CD4-positive, alpha-beta T cell treated with Interferon gamma for 1 hour (primary cell): ENCODE data around the gene SLC25A26.

Source experiments
- DNase-seq: peaks from one replicate; pipeline ENCODE4 v3.0.0-alpha.2; 2020

Gene SLC25A26

DNA sequence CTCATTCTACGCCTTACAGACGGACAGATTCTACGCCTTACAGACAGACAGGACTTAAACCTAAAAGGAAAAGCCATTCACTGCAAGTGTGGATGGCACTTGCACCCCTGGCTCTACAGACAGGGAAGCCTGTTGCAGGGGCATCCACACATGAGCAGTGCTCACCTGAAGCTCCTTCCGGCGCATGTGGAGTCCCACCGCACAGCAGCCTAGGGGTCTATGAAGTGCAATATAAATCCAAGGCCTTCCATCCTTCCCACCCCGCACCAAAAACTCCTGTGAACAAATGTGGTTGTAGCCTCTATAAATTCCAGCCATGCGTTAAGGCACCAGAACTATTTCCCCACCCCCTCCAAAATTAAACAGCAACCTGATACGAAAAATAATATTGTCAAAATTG is 158.8 kb downstream of the SLC25A26 start:
- DNase-seq = no peak

DNA sequence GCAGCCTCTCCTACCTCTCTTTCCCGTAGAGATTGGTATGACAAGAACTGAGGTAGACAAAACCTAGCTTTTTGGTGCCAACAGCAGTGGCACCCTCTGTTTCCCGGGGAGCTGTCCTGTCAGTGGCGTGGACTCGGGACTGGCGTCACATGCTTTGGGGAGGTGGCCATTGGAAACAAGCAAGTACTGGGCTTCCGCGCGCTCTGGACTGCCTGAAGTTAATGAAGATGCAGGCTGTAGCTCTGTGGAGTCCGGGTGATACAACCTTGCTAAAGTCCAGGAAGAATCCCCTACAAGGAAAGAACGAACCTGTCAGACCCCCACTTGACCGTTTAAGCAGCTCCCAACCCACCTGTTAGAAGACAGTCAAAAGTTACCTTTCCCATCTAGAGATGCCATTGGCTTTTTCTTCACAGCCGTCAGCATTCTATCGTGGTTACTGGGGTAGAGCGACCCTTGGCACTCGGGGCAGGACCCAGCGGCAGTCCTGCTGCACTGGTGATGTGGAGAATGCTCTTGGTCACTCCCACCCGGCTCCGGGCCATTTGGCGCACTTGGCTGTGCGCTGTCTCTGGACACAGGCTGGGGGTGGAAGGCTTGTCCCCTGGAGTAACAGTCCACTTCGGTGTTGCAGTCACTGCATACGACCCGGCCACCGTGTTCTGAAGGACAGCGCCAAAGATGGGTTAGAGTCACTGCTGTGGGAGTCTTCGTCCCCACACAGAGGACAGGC is 159.6 kb downstream of the SLC25A26 start:
- DNase-seq = no peak

DNA sequence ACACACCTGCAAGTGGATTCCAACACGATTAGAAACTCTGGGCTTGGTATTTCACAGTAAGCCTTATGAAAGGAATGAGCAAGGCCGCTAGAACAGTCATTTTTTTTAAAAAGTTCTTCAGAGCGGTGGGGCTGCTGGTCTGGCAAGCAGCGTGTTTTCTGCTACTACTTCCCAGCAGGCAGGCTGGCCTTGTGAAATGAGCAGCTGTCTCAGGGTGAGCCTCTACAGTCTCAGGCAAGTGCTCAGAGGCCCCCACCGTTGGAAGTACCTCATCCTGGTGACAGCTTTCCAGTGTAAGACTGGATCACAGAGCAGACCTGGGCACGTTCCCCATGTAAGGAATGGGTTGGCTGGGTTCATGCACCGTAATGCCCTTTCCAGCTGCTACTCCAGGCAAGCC is 160.8 kb downstream of the SLC25A26 start:
- DNase-seq = no peak

DNA sequence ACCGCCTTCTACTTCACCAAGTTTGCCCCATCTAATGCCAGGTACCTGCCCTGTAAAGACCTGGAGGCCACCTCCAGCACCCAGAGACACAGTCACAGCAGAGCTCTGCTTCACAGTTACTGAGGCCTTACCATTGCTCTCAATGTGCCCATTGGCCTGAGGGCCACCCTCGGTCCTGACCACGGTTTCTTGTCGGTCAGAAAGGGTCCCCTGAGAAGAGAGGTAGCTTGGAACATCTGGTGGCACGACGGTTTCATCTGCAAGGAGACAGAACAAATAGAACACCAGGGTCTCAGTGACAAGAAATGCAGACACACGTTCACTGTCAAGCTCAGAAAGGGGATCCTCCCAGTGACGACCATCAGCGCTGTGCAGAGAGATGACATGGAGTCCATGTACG is 161.3 kb downstream of the SLC25A26 start:
- DNase-seq = no peak

DNA sequence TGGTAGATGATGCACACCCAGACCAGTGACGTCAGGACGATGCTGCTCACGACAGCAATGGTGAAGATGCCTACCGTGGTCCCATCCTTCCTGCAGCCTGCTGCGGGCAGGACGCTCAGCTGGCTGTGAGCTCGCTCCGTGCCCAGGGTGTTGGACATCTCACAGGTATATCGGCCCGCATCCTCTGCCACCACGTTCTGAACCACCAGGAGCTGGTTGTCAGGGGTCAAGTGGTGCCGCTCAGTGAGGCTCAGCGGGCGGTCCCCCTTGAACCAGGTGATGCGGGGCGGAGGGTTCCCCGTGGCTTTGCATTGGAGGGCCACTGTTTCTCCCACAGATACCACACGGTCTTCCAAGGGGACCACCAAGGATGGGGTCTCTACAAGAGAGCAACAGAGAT is 162.2 kb downstream of the SLC25A26 start:
- no peak for DNase-seq

DNA sequence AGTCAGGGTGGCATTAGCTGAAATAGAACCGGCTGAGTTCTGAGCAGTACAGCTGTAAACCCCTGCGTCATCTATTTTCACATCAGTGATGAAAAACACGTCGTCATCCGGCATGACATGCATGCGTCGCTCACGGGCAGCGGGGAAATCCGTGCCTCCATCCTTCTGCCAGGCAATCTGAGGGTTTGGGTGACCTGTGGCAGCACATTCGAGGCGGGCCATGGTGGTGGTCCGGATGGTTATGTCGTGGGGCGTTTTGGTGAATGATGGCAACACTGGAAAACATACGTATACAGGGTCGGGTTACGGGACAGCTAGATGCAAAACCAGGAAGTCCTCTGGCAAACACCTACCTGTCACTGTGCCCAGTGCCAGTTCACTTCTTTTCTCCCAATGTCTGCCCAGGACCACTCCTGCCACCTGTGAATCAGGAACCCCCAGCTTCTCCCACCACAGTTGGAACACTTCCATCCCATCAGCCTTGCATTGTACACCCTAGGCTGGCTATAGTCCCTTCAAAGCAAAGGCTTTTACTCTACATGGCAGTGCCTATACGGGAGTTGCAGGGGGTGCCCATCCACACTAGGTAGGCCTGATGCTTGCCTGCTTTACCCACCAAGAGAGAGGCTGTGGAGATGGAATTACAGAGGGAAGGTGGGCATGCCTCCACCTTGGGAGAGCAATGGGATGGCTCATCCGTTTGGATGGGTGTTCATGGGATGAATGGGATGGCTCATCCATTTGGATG is 163.4 kb downstream of the SLC25A26 start:
- no peak for DNase-seq

DNA sequence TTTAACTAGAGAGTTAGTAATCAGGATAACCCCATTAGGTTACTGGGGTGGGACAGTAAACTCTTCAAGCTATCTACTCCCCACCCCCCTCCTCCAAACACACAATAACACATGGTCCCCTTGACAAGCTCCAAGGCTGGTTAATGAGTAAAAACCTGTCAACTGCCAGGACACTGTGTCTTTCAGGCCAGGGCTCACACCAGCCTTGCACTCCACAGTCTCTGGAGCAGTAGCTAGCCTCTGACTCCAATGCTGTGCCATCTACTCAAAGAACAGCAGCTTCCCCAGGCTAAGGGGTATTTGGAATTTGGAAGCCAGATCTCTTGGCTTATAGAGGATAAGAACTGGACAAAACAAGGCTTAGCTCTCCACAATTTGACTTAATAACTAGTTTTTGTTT is 164.3 kb downstream of the SLC25A26 start:
- DNase-seq = no peak

DNA sequence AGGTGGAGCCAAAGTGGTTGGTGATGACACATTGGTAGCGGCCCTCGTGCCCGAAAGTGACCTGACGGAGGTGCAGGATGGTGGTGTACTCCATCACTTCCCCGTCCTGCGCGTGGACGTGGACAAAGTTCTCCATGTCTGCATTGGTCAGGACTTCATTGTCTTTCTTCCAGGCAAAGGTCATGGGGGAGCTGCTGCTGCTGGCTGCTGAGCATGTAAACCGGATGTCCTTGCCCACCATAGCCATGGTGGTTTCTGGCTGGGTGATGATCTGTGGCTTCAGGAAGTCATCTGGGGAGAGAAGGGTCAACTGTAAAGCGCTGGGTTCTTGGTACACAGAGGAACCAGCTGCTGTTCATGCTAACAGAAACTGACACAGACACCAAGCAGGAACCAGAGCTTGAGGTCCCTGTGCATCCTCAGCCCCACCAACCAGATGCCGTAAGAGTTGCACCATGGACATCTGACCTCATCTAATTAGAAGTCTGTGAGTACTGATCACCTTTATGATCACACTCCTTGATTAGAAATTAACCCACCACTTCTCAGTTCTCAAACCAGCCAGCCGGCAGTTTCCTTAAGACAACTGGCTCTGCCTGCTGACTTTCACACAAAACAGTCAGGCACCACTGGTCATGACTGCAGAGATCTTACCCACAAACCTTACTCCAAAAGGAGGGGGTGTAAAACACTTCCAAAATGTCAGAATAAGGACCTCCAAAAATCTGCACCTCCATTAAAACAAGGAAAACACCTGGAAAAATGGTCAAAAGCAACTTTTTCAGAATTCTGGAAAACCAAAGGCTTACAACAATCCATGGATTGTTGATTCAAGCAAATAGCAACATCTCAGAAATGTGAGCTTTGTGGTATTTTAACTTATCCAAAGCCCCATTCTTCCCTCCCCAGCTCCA is 165.5 kb downstream of the SLC25A26 start:
- no peak for DNase-seq

DNA sequence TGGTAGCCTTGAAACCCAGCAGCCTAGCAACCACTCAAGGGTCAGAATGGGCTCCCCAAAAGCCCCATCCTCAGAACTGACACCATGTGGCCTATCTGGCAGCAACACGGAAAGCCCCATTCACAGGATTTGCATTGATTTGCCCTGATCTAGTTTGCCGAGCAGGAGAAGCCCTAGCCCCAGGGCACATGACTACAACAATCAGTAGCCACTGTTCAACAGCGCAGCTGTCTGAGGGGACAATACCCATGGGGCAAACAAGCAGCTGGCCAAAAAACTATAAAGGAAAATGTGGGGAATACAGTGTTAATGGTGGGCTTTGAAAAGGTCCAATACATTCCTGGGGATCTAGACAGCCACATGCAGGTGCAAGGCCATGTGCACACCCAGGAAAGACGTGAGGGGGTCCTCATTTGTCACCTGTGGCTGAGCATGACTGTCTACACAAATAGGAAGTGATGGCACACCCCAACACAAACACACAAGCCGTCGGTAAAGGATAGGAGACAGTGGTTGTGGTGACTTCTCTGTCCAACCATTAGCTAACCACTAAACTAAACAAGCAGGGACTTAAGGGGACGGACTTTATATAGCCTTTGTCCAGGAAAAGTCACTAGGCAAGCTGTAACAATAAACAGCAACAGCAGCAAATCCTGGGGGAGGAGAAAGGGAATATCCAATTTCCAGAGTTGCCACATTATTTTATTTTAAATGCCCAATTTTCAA is 166.3 kb downstream of the SLC25A26 start:
- DNase-seq = no peak

DNA sequence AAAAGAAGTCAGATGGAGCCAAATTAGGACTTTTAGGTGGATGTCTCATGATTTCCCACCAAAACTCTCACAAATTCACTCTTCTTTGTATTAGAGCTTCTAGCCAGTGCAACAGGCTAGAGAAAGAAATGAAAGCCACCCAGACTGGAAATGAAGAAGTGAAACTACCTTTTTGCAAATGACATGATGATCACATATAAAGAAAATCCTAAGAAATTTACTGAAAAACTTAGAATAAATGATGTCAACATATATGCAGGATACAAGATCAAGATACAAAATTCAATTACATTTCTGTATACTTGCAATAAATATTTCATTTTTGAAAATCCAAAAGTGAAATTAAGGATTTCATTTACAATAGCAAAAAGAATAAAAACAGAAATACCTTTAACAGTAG is 169.2 kb downstream of the SLC25A26 start:
- DNase-seq = no peak

DNA sequence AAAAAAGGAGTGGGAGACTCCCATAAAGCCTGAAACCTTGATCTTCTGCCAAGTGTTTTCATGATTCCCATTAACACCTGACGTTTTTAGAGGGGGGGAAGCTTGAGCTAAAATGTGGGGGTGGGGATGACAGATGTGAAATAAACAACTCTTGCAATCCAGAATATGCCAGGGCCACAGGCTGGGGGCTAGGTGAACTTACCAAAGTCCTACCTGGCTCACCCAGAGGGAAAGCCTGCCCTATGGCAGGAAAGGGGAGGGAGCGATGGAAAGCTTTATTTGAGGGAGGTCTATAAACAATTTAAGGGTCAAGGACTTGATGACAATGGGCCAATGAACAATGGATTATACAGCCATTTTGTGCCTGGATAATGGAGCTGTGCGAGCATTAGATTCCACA is 171.7 kb downstream of the SLC25A26 start:
- DNase-seq = no peak

DNA sequence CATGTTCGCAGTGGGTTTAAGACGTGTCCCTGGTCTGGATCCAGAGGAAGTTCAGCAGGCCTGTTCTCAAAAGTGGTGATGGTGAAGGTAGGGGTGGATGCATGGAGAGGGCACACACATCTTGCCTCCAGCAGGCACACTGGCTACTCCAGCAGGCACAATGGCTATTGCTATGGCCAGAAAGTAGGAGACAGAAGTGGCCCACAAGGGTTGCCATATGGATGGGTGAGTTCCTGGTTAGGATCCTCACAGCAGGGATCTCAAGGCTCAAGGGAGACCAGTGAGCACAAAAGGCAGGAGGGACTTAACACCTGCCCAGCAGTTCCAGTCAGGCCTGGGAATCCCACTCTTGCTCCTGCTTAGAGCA is 172.1 kb downstream of the SLC25A26 start:
- no peak for DNase-seq

DNA sequence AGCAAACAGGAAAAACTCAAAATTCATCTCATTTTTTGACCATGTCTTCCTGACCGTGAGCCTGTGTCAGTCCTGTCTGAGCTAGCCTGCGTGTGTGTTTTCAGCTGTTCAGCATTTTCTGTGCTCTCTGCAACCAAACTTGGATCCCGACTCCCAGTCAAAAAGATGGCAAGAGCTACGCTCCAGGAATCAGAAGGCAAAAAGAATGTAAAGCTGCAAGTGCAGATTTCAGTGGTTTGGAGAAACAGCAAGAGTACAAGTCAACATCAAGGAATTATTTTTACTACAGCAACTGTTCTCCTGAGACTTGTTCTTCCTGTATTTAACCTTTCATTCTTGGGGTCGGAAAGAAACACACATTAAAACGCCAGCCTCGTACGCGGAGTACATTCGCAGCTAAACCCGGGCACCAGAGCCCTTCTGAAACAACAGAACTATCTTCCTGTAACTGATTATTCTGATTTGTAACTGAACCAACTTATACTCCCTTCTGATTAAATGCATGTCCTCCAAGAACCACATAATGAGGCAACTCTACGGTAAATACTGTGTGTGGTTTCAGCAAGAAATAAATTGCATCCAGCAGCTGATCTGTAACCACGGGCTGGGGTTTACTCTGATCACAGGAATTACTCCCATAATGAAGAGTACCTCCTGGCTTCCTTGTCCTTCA is 172.7 kb downstream of the SLC25A26 start:
- no peak for DNase-seq

DNA sequence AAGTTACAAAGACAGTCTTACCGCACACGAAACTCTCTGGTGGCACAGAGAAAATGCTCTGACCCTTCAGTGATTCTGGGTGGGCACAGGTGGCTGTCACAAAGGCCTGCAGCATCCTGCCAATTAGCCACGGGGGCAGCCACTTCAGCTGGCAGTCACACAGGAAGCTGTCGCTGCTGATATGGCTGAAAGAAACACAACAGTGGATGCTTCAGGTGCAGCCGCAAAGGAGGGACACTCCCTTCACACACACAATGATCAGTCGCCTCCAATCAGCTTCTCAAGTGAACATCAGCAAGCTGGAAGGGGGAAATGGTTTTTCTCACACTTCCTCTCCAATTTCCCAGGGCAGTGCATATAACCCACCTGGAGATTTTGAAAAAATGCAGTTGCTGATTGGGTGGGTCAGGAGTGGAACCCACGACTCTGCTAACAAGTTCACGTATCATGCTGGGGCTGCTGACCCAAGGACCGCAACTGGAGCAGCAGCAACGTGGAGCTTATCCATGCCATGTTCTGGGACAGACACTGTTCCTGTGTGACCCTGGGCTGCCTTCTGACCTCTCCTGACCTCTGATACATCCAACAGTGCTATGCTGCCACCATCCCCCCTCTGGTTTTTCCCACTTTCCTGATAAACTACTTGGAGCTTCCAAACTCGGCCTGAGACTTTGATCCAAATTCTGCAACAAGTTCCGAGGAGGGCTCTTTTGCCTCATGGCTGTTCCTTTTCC is 173.4 kb downstream of the SLC25A26 start:
- peak; percentile 67 for DNase-seq

DNA sequence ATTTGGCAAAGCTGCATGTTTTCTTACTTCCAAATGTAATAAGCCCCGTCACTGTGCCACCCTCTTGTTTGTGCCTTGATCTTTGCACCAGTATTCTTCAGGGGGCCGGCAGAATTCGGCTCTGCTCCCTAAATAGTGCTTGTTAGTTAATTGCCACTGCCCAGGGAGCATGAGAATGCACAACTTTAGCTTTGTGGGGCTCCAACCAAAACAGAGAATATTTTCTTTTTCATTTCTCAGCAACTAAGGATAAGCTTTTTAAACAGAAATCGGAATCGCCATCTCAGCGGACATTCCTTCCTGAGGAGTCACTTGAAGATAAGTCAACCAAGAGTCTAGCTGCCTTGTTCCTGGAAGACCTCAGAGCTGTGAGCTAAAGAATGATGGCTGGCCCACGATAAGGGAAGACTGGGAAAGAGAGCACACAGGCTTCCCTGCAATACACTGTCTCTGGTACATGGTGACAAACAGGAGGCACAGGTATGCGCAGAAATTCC is 174.0 kb downstream of the SLC25A26 start:
- no peak for DNase-seq

DNA sequence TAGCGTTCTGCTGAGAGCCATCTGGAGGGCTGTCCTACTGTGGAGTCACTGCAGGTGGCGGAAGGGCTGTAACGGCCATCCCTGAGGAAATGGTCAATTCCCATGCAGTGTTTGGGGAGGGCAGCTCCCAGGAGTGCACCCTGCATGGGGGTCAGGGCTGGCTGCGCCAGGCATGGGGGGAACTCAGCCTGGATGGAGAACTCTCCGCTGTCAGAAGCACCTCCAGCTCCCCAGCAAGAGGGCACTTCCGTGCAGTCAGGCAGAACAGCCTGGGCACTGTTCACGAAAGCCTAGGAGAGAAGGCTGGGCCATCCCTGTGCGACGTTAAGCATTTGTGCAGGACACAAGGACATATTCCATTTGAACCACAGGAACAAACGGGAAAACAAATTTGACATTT is 174.8 kb downstream of the SLC25A26 start:
- DNase-seq = no peak

DNA sequence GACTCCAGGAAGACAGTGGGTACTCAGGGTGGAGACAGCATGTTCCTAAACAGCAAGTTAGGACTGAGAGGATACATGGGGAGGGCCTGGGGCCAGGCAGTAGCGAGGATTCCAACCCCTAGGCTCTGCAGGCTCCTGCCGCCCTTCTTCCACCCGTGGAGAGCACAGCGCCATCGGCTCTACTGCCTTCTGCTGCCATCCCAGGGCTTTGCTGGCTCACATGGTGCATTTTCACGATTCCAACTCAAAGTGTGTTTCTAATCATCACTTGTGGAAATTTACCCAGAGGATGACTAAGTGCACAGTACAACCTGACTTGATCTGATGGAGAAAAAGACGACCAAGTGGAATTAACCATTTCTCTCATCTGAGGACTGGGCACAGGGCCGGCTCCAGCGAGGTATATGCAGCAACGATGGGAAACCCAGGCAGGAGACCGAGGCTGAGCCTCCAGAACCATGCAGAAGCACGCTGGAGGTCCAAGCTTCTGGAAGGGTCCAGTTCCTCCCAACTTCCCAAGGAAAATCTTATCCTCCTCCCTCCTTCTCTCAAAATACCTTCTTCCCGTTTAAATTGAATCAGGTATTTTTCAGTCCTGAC is 175.5 kb downstream of the SLC25A26 start:
- no peak for DNase-seq

DNA sequence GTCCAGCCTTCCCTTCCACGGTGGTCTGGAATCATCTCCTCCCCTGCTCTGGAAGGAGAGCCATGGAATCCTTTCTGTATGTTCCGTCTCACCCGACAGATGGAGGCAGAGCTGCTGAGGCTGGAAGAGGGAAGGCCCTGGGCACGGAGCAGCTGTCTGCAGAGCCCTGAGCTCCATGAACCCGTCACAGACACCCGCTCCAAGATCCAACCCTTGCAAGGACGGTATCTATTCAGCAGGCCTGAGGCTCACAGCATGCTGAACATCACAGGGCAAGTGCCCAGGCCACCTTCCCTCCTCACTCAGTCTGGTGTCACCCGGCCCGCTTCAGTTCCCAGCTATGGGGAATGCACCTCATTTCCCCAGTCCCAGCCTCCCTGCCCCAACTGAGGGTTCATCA is 176.1 kb downstream of the SLC25A26 start:
- DNase-seq = no peak

DNA sequence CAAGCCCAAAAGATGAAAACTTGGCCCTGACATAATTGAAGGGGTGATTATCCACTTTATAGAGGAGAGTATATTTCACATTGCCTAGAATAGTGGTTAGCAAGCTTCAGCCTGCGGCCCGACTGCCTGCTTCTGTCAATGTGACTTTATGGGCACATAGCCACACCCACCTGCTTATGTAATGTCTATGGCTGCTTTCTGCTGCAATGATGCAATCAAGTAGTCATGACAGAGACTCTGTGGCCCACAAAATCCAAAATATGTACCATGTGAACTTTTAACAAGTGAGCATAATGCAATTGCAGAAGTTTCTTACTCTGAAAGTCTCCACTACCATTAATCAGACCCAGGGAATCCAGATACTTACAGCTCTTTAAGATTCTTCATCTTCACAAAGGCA is 176.9 kb downstream of the SLC25A26 start:
- no peak for DNase-seq

DNA sequence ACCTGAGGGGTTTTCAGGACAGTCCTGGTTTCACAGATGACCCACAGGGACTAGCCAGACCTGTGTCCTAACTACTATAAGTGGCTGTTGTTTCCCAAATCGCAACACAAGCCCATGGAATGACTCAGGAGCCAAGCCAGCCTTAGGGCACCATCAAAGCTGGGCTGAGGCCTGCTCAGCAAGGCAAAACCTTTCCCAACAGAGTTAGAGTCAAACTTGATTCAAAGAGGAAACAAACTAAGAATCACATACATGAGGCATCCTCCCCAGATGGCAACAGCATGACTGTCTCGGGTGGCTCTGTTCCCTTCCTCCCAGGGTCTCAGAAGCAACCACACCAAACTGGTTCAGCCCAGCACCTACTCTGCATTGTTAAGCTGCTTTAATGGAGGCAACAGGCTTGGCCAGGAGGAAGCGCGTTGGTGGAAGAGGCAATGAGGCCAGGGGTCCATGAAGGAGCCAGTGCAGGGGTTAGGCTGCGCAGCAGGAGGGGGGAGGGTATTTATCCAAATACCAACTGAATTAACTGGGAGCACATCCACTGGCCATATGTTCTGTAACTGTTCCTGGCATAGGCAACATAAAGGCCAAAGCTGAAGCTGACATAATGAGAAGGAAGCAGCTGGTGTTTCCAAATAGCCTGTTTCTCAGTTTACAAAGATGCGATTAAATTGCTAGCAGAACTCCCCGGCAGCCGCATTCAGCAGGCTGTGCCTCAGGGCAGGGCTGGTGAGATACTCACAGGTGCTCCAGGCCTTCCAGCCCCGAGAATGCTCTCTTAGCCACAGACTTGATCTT is 177.6 kb downstream of the SLC25A26 start:
- no peak for DNase-seq
